DOHH2 (cell line): Measurements from ENCODE around the gene MACROD1.

Experiments
- H3F3A ChIP-seq: fragments of 200-600 bp; sonication (generic), shearing (Covaris generic); 2 replicates; pipeline ENCODE4 v1.6.0; 2016; ENCODE audit warnings: antibody characterized with exemption, mild to moderate bottlenecking; ENCODE audit not compliant: control insufficient read depth, insufficient read depth
- H3K27ac ChIP-seq: fragments of 200-600 bp; sonication (generic); 2 replicates; pipeline ENCODE4 v1.5.1; 2014; ENCODE audit warnings: low read depth, mild to moderate bottlenecking, low read length, moderate library complexity
- H3K27me3 ChIP-seq: fragments of 200-600 bp; sonication (generic); 2 replicates; pipeline ENCODE4 v1.6.1; 2014; ENCODE audit warnings: mild to moderate bottlenecking, low read length, mixed read lengths; ENCODE audit not compliant: control insufficient read depth
- H3K36me3 ChIP-seq: fragments of 200-600 bp; sonication (generic); 2 replicates; pipeline ENCODE4 v1.6.1; 2014; ENCODE audit warnings: mild to moderate bottlenecking, low read length, moderate library complexity, mixed read lengths; ENCODE audit not compliant: control insufficient read depth
- H3K4me1 ChIP-seq: fragments of 200-600 bp; sonication (generic); 2 replicates; pipeline ENCODE4 v1.6.1; 2014; ENCODE audit warnings: mild to moderate bottlenecking, low read length, mixed read lengths; ENCODE audit not compliant: control insufficient read depth
- H3K4me2 ChIP-seq: fragments of 200-600 bp; sonication (generic); 2 replicates; pipeline ENCODE4 v1.6.0; 2014; ENCODE audit warnings: mild to moderate bottlenecking, low read length, moderate library complexity
- H3K4me3 ChIP-seq: fragments of 200-600 bp; sonication (generic); 2 replicates; pipeline ENCODE4 v1.5.1; 2014; ENCODE audit warnings: mild to moderate bottlenecking, low read length, mixed read lengths
- H3K79me2 ChIP-seq: fragments of 200-600 bp; sonication (generic); 2 replicates; pipeline ENCODE4 v1.6.1; 2014; ENCODE audit warnings: mild to moderate bottlenecking, low read length, mixed read lengths; ENCODE audit not compliant: control insufficient read depth
- H3K9me2 ChIP-seq: fragments of 200-600 bp; sonication (generic); replicated peaks from 2 replicates; pipeline ENCODE4 v1.6.1; 2014; ENCODE audit warnings: mild to moderate bottlenecking, low read length, mixed read lengths; ENCODE audit not compliant: control insufficient read depth
- H3K9me3 ChIP-seq: fragments of 200-600 bp; sonication (generic); 2 replicates; pipeline ENCODE4 v1.6.1; 2014; ENCODE audit warnings: antibody characterized with exemption, low read length, mixed read lengths; ENCODE audit not compliant: control insufficient read depth, insufficient read depth
- H4K20me1 ChIP-seq: fragments of 200-600 bp; sonication (generic); 2 replicates; pipeline ENCODE4 v1.6.0; 2014; ENCODE audit warnings: low read depth, mild to moderate bottlenecking, antibody characterized with exemption, low read length, moderate library complexity; ENCODE audit not compliant: control insufficient read depth, insufficient read depth
- CTCF ChIP-seq: fragments of 200-600 bp; sonication (generic); IDR thresholded peaks from one replicate; pipeline ENCODE4 v1.5.1; 2014; ENCODE audit warnings: antibody characterized with exemption, mild to moderate bottlenecking, low read depth, low read length; ENCODE audit not compliant: poor library complexity, severe bottlenecking
- EZH2phosphoT487 ChIP-seq: fragments of 200-600 bp; sonication (generic); IDR thresholded peaks from 2 replicates; pipeline ENCODE4 v1.6.1; 2017; ENCODE audit warnings: borderline replicate concordance, mild to moderate bottlenecking, antibody characterized with exemption, low read length, moderate library complexity, mixed read lengths

MACROD1 gene

DNA sequence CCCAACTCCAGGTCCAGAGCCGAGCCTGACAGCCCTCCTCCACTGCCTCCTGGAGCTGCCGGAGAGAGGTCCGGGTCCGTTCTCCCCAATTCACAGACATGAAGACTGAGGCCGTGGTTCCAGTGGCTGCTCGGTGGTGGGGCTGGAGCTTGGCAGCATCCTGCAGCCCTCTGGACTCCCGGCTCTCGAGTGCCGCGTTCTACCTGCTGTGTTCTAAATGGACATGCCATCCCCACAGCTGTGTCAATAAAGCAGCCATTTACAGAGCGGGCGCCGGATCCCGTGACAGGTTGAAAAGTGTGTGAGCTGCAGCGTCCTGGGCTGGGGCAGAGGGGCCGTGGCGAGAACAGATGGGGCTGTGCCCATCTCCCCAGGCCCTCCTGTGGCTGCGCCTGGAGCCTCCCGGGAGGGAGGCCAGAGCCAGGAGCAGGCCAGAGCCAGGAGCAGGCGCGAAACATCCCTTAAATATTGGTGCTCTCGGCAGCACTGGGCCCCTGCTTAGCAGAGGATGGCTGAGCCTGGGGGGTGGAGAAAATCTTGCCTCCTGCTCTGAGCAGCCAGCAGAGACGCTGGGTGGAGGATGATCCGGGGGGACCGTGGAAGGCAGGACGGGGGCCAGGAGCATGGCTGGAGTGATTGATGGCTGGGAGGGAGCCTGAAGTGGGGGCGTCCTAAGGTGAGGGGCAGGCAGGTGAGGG is 84.0 kb downstream of the MACROD1 start:
- Histone ChIP-seq H4K20me1 (peaks cover 3% of the 10 kb centered on the region; the same call in 1 of the 2 replicates), H3K27me3 (no peaks in the 10 kb centered on the region), H3K4me1 (no peaks in the 10 kb centered on the region)

GRCh38 chr11:64080390-64080789 is 85.5 kb downstream of the MACROD1 start:
- Histone ChIP-seq H3K9me3 (no peaks in the 10 kb centered on the region), H3K36me3 (no peaks in the 10 kb centered on the region), H3F3A (no peaks in the 10 kb centered on the region), H3K4me1 (no peaks in the 10 kb centered on the region), H3K9me2 (no peaks in the 10 kb centered on the region), H3K27ac (no peak overlapping the region), H3K27me3 (no peaks in the 10 kb centered on the region), H3K4me2 (no peak overlapping the region), H4K20me1 (peaks cover 3% of the 10 kb centered on the region; the same call in 1 of the 2 replicates), H3K79me2 (no peaks in the 10 kb centered on the region), H3K4me3 (no peak overlapping the region)
- no peak for TF ChIP-seq CTCF
- TF ChIP-seq EZH2phosphoT487, result no peak

More for the DNA sequence above, 84.0 kb downstream of the MACROD1 start:
- H3K4me2 ChIP-seq, result no peak overlapping the region
- H3F3A ChIP-seq, result no peaks in the 10 kb centered on the region
- TF ChIP-seq EZH2phosphoT487 (no peak), CTCF (no peak)
- no peaks in the 10 kb centered on the region for H3K9me2 ChIP-seq
- H3K9me3 ChIP-seq, result no peaks in the 10 kb centered on the region
- H3K4me3 ChIP-seq, result no peak overlapping the region
- H3K27ac ChIP-seq, result no peak overlapping the region
- no peaks in the 10 kb centered on the region for H3K79me2 ChIP-seq
- no peaks in the 10 kb centered on the region for H3K36me3 ChIP-seq

DNA sequence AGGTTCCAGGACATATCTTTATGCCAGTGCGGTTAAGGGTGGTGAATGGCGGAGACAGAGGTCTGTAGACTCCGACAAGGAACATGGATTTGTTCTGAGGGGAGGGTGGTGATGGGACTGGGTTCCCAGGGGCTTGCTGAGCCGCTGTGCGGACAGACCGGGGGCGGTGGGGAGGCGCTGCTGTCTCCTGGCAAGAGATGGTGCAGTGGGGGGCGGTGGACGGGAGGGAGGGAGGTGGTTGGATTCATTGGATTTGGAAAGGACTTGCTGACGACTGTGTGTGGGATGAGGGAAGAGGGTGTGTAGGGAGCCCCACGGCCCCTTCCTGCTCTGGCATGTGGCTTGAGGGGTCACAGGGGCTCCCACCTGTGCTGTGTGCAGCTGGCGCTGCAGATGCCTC is 87.0 kb downstream of the MACROD1 start:
- Histone ChIP-seq H3K27me3 (no peaks in the 10 kb centered on the region), H3K79me2 (no peaks in the 10 kb centered on the region), H3K4me1 (no peaks in the 10 kb centered on the region), H3F3A (no peaks in the 10 kb centered on the region), H3K36me3 (no peaks in the 10 kb centered on the region), H3K4me3 (no peak overlapping the region), H3K9me3 (no peaks in the 10 kb centered on the region), H3K4me2 (no peak overlapping the region), H3K27ac (no peak overlapping the region), H3K9me2 (no peaks in the 10 kb centered on the region), H4K20me1 (no peaks in the 10 kb centered on the region)
- no peak for TF ChIP-seq EZH2phosphoT487
- TF ChIP-seq CTCF, result no peak
